Liver (tissue), 9 donors: ENCODE measurements around the gene ZNF783. TPM values are rescaled to one million over a fixed set of nuclear protein-coding genes. Genes with fewer than 3 reads are reported as not detected.
"Not testable (repeated sequence)": the region's sequence is repeated elsewhere in the genome, so short reads cannot be mapped to it uniquely, and the experiment has no call there.

Experiments
- DNase-seq: peaks from one replicate; pipeline ENCODE4 v3.0.0-alpha.2; 2017; ENCODE audit warnings: low spot score
- H3K27ac ChIP-seq, 2 donors: one replicate each; pipeline ENCODE4 v1.7.0; 2013; ENCODE audit warnings: inconsistent platforms in 2 of 2, low read length in 2 of 2, control low read depth in 1 of 2, low read depth in 1 of 2, mild to moderate bottlenecking in 1 of 2
- H3K27me3 ChIP-seq, 4 donors: one replicate each; pipeline versions ENCODE4 v1.6.1 to v1.7.0; 2013; ENCODE audit warnings: low read length in 3 of 4, inconsistent platforms in 1 of 4, mild to moderate bottlenecking in 1 of 4, moderate library complexity in 1 of 4; ENCODE audit not compliant: control insufficient read depth in 4 of 4, insufficient read depth in 4 of 4
- H3K36me3 ChIP-seq, 4 donors: one replicate each; pipeline versions ENCODE4 v1.6.1 to v1.7.0; 2013; ENCODE audit warnings: low read length in 3 of 4, mild to moderate bottlenecking in 3 of 4, low read depth in 1 of 4, moderate library complexity in 1 of 4; ENCODE audit not compliant: control insufficient read depth in 4 of 4, insufficient read depth in 3 of 4
- H3K4me1 ChIP-seq, 4 donors: one replicate each; pipeline versions ENCODE4 v1.6.1 to v1.7.0; 2013; ENCODE audit warnings: low read length in 3 of 4, mild to moderate bottlenecking in 3 of 4, moderate library complexity in 1 of 4; ENCODE audit not compliant: control insufficient read depth in 4 of 4, insufficient read depth in 4 of 4
- H3K4me3 ChIP-seq, 3 donors: one replicate each; pipeline versions ENCODE4 v1.6.1 to v1.7.0; 2013; ENCODE audit warnings: low read length in 3 of 3, control low read depth in 1 of 3, low read depth in 1 of 3, mild to moderate bottlenecking in 1 of 3
- H3K9ac ChIP-seq, 2 donors: one replicate each; pipeline ENCODE4 v1.7.0; 2013; ENCODE audit warnings: low read length in 2 of 2, mild to moderate bottlenecking in 2 of 2, moderate library complexity in 2 of 2, control low read depth in 1 of 2, low read depth in 1 of 2
- H3K9me3 ChIP-seq, 4 donors: one replicate each; pipeline versions ENCODE4 v1.6.1 to v1.7.0; 2013; ENCODE audit warnings: low read length in 3 of 4; ENCODE audit not compliant: control insufficient read depth in 4 of 4
- EGR1 ChIP-seq, 2 donors: IDR thresholded peaks; 2 replicates each; pipeline ENCODE4 v1.6.1; 2016 to 2018; ENCODE audit warnings: antibody characterized with exemption in 2 of 2, low read depth in 2 of 2
- FOXA2 ChIP-seq: IDR thresholded peaks from 2 replicates; pipeline ENCODE4 v1.6.1; 2016; ENCODE audit warnings: antibody characterized with exemption
- HNF4A ChIP-seq, 2 donors: conservative IDR thresholded peaks; 2 replicates each; pipeline ENCODE4 v1.6.1; 2016; ENCODE audit warnings: antibody characterized with exemption in 2 of 2, mild to moderate bottlenecking in 2 of 2
- HNF4G ChIP-seq: IDR thresholded peaks from 2 replicates; pipeline ENCODE4 v1.6.1; 2016; ENCODE audit warnings: antibody characterized with exemption
- NR2F2 ChIP-seq: IDR thresholded peaks from 2 replicates; pipeline ENCODE4 v1.6.1; 2016; ENCODE audit warnings: antibody characterized with exemption
- RAD21 ChIP-seq, 2 donors: IDR thresholded peaks; 2 replicates each; pipeline ENCODE4 v1.6.1; 2016; ENCODE audit warnings: antibody characterized with exemption in 2 of 2, mild to moderate bottlenecking in 2 of 2
- RXRA ChIP-seq, 2 donors: IDR thresholded peaks; 2 replicates each; pipeline ENCODE4 v1.6.1; 2017 to 2018; ENCODE audit warnings: antibody characterized with exemption in 2 of 2, mild to moderate bottlenecking in 1 of 2
- SP1 ChIP-seq: IDR thresholded peaks from 2 replicates; pipeline ENCODE4 v1.6.1; 2018; ENCODE audit warnings: antibody characterized with exemption, mild to moderate bottlenecking
- TAF1 ChIP-seq: conservative IDR thresholded peaks from 2 replicates; pipeline ENCODE4 v1.6.1; 2016; ENCODE audit warnings: antibody characterized with exemption, mild to moderate bottlenecking
- YY1 ChIP-seq: IDR thresholded peaks from 2 replicates; pipeline ENCODE4 v1.6.1; 2016; ENCODE audit warnings: antibody characterized with exemption, mild to moderate bottlenecking
- WGBS: extraction: QIAGEN DNeasy Blood & Tissue Kit; methylation state at CpG from one replicate; pipeline ENCODE4 v1.1.7; 2013; 5-methylcytosine and 5-hydroxymethylcytosine counted together
- polyA plus RNA-seq, 2 donors: library from polyadenylated mRNA; stranded (reverse) in 1 of 2; unstranded in 1 of 2; fragments of 200-250 nt in 1 of 2; fragments of >200 nt in 1 of 2; fragmentation: Nextera tagmentation in 1 of 2; extraction: Ambion mirVana in 1 of 2; gene quantifications; one replicate each; pipeline versions ENCODE4 v1.2.1 to v1.2.3, GENCODE V29; 2013 to 2015
- total RNA-seq, 2 donors: library from RNA; depleted of rRNA; stranded (reverse); fragments of >200 nt; gene quantifications; one replicate each; pipeline ENCODE4 v1.2.3, GENCODE V29; 2014
- TF ChIP-seq, protein P1 (sequence below): IDR thresholded peaks from 2 replicates; pipeline ENCODE4 v1.6.1; 2016; ENCODE audit warnings: antibody characterized with exemption
- TF ChIP-seq, protein P2 (sequence below): IDR thresholded peaks from 2 replicates; pipeline ENCODE4 v1.6.1; 2016; ENCODE audit warnings: antibody characterized with exemption, mild to moderate bottlenecking
- donor health status: healthy.
- donor health status: healthy.
- donor health status: healthy.
- donor health status: healthy.
- donor health status: healthy.

Gene ZNF783
- total and polyA plus RNA-seq, 4 donors = 1.5 to 4.3 (median 1.8) TPM

DNA sequence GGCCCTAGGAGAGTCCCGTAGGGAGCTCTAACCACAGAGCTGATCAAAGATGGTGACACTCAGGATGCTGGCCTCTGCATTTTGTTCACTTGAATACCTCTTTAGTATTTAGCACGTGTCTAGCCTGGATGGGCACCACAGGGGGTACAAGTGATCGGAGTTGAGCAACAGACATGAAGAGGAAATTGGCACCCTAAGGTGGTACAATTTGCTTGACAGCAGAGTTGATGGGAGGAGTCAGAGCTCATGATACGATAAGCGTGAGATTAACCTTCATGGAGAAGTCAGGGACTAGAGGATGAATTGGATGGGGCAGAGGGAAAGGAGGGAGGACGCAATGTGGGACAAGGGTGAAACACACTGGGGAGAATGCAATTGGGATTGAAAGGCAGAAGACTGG is 32.5 kb upstream of the ZNF783 start:
- WGBS = 65% methylated on average over 6 of the region's 6 CpGs
- DNase-seq = no peak
- TF ChIP-seq HNF4A (conservative IDR thresholded peaks at IDR 0.05) (no peak), EGR1 (IDR thresholded peaks at IDR 0.05; ENCODE audit: low read depth in 2 of 2) (no peak), RXRA (IDR thresholded peaks at IDR 0.05) (no peak), YY1 (no peak), SP1 (no peak)
- TF ChIP-seq, protein P1, sequence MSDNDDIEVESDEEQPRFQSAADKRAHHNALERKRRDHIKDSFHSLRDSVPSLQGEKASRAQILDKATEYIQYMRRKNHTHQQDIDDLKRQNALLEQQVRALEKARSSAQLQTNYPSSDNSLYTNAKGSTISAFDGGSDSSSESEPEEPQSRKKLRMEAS = no peak
- TF ChIP-seq, protein P2, sequence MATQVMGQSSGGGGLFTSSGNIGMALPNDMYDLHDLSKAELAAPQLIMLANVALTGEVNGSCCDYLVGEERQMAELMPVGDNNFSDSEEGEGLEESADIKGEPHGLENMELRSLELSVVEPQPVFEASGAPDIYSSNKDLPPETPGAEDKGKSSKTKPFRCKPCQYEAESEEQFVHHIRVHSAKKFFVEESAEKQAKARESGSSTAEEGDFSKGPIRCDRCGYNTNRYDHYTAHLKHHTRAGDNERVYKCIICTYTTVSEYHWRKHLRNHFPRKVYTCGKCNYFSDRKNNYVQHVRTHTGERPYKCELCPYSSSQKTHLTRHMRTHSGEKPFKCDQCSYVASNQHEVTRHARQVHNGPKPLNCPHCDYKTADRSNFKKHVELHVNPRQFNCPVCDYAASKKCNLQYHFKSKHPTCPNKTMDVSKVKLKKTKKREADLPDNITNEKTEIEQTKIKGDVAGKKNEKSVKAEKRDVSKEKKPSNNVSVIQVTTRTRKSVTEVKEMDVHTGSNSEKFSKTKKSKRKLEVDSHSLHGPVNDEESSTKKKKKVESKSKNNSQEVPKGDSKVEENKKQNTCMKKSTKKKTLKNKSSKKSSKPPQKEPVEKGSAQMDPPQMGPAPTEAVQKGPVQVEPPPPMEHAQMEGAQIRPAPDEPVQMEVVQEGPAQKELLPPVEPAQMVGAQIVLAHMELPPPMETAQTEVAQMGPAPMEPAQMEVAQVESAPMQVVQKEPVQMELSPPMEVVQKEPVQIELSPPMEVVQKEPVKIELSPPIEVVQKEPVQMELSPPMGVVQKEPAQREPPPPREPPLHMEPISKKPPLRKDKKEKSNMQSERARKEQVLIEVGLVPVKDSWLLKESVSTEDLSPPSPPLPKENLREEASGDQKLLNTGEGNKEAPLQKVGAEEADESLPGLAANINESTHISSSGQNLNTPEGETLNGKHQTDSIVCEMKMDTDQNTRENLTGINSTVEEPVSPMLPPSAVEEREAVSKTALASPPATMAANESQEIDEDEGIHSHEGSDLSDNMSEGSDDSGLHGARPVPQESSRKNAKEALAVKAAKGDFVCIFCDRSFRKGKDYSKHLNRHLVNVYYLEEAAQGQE = no peak

DNA sequence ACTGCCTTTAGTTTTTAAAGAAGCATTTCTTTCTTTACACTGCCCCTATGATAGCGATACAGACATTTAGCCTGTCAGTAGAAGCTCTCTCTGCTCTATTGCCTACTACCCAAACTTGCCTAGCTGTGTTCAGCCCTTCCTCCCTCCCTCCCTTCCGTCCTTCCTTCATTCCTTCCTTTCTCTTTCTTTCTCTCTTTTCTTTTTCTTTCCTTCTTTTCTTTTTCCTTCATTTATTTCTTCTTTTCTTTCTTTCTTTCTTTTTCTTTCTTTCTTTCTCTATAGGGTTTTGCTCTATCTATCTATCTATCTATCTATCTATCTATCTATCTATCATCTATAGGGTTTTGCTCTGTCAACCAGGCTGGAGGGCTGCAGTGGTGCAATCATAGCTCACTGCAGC is 29.6 kb upstream of the ZNF783 start:
- H3K9ac ChIP-seq = no peak overlapping the region
- TF ChIP-seq HNF4G (no peak), TAF1 (no peak), NR2F2 (no peak), FOXA2 (no peak), RAD21 (IDR thresholded peaks at IDR 0.05) (no peak), YY1 (no peak)
- H3K4me3 ChIP-seq = no peak overlapping the region
- DNase-seq = no peak
- H3K36me3 ChIP-seq = no peaks in the 10 kb centered on the region
- 69% methylated on average over 2 of the region's 2 CpGs for WGBS
- H3K9me3 ChIP-seq = no peaks in the 10 kb centered on the region
- no peaks in the 10 kb centered on the region for H3K27me3 ChIP-seq
- H3K27ac ChIP-seq = no peak overlapping the region
- H3K4me1 ChIP-seq = no peaks in the 10 kb centered on the region

More for the DNA sequence above, 32.5 kb upstream of the ZNF783 start:
- H3K36me3 ChIP-seq = peaks cover 0 to 8% (median 4%) of the 10 kb centered on the region in 4 donors
- H3K9ac ChIP-seq = no peak overlapping the region
- peaks cover 0 to 4% (median 0%) of the 10 kb centered on the region in 4 donors for H3K4me1 ChIP-seq
- no peaks in the 10 kb centered on the region for H3K27me3 ChIP-seq
- no peak overlapping the region for H3K4me3 ChIP-seq
- no peaks in the 10 kb centered on the region for H3K9me3 ChIP-seq
- no peak overlapping the region for H3K27ac ChIP-seq

DNA sequence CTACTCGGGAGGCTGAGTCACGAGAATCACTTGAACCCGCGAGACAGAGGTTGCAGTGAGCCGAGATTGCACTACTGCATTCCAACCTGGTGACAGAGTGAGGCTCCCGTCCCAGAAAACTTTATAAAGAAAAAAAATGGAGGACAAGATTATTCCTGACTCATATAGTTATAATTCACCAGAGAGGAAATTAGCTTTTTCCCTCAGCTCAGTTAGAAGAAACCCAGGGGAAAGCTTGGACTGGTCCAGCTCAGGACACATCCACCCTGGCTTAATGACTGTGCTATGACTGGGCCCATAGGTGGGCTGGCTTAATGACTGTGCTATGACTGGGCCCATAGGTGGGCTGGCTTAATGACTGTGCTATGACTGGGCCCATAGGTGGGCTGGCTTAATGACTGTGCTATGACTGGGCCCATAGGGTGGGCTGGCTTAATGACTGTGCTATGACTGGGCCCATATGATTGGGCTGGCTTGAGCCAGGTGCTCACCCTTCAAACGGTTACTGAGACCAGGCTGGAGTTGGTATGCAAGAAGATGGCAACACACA is 28.3 kb upstream of the ZNF783 start:
- not testable (repeated sequence) for H3K36me3 ChIP-seq, DNase-seq, H3K4me1 ChIP-seq, H3K9me3 ChIP-seq, H3K9ac ChIP-seq, H3K27ac ChIP-seq, H3K4me3 ChIP-seq, H3K27me3 ChIP-seq
- WGBS = 89% methylated on average over 7 of the region's 7 CpGs
